ENCODE data around the gene SETD5.

SETD5 gene, protein sequence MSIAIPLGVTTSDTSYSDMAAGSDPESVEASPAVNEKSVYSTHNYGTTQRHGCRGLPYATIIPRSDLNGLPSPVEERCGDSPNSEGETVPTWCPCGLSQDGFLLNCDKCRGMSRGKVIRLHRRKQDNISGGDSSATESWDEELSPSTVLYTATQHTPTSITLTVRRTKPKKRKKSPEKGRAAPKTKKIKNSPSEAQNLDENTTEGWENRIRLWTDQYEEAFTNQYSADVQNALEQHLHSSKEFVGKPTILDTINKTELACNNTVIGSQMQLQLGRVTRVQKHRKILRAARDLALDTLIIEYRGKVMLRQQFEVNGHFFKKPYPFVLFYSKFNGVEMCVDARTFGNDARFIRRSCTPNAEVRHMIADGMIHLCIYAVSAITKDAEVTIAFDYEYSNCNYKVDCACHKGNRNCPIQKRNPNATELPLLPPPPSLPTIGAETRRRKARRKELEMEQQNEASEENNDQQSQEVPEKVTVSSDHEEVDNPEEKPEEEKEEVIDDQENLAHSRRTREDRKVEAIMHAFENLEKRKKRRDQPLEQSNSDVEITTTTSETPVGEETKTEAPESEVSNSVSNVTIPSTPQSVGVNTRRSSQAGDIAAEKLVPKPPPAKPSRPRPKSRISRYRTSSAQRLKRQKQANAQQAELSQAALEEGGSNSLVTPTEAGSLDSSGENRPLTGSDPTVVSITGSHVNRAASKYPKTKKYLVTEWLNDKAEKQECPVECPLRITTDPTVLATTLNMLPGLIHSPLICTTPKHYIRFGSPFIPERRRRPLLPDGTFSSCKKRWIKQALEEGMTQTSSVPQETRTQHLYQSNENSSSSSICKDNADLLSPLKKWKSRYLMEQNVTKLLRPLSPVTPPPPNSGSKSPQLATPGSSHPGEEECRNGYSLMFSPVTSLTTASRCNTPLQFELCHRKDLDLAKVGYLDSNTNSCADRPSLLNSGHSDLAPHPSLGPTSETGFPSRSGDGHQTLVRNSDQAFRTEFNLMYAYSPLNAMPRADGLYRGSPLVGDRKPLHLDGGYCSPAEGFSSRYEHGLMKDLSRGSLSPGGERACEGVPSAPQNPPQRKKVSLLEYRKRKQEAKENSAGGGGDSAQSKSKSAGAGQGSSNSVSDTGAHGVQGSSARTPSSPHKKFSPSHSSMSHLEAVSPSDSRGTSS (N-terminal part only)

DNA sequence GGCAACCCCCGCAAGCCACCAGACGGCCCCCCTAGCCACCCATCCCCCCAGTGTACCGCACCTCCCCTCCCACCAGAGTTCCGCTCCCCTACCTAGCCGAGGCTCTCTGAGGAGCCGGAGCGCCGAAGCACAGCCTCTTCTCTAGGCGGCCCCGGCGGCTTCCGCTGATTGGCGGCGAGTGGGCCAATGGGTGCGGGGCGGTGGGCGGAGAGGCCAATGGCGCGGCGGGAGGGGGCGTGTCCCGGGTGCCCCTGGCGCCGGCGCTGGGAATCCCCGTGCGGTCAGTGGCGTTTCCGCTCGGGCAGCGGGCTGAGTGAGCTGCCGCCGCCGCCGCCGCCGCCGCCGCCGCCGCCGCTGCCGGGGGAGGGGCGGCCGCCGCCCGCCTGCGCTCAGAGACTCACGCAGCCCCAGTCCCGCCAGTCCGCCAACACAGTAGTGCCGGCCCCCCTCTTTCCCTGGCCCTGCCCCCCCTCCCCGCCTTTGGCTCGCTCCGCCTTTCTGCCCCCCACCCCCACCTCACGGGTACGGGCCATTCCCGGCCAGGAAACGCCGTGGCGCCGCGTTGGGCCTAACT lies at the start of gene SETD5:
SETD5 (plus strand) TSS at position 284 of the 574 bp plus-strand sequence. CDS start 31,324 bp downstream, outside the sequence.
- Mint-ChIP-seq H3K4me1 (peaks cover 67% of the 10 kb centered on the region), H3K36me3 (peaks cover 33% of the 10 kb centered on the region), H3K27ac (peak within 1 kb of the TSS; percentile 96), H3K4me3 (peak within 1 kb of the TSS; percentile 98), H3K27me3 (no peaks in the 10 kb centered on the region), H3K9me3 (no peaks in the 10 kb centered on the region)
- ATAC-seq = peak; percentile 87

DNA sequence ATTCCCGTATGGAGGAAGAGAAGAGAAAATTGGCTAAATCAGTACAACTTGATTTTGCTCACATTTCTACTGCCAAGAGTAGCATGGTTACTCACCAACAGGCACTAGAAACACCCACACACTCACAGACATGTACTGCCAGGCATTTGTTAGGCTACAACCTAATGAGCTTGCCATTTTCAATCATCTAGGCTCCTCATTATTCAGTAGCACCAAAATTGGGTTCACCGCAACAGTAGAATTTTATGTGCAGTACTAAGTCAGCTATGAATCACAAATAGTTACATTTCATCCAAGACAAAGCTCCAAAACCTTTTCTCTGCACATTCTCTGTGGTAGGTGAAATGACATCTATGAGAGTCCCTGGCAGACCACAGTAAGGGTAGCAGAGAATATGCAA lies 49.5 kb upstream of the SETD5 start:
- ATAC-seq = no peak
- Mint-ChIP-seq H3K27ac (no peak overlapping the region), H3K27me3 (no peaks in the 10 kb centered on the region)

DNA sequence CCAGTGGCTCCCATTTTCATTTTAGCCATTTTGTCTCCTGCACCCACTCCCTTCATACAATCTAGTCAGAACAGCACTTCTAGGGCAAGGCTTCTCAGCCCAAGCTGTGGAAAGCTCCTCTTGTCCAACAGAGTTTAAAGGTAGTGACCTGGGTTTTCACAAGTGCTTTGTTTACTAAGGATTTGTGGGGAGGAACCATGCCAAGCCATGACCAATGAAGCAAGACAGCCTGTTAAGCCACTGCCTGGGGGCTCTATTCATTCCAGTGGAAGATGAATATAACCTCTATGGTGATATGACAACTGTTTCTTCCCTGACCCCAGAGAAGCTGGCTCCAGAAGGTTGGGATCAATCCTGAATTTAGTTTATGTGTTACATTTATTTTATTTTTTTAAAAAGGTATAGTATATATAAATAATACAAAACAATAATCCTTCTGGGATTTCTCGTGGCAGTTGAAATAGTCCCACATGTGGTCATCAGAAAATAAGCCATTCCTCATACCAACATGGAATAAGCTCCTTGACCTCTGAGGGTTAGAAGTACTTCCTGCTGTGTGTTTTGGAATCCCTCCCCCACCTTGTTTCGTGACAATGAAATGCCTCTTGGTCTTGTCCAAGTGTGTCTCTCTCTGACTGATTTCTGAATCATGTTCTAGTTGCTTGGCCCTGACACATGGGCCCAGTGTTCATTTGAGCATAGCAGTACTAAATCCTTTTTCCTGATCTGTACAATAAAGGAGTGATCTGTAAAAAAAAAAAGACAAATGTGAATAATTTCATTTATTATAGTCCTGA lies 47.9 kb upstream of the SETD5 start:
- H3K27ac Mint-ChIP-seq = peak overlapping the region; percentile 47
- no peak overlapping the region for H3K4me3 Mint-ChIP-seq
- no peaks in the 10 kb centered on the region for H3K27me3 Mint-ChIP-seq
- no peak for ATAC-seq
- no peaks in the 10 kb centered on the region for H3K9me3 Mint-ChIP-seq
- peaks cover 22% of the 10 kb centered on the region for H3K4me1 Mint-ChIP-seq
- H3K36me3 Mint-ChIP-seq = peaks cover 5% of the 10 kb centered on the region

More for the DNA sequence above, 49.5 kb upstream of the SETD5 start:
- H3K36me3 Mint-ChIP-seq = peaks cover 5% of the 10 kb centered on the region
- peaks cover 6% of the 10 kb centered on the region for H3K4me1 Mint-ChIP-seq
- H3K9me3 Mint-ChIP-seq = no peaks in the 10 kb centered on the region
- H3K4me3 Mint-ChIP-seq = no peak overlapping the region

DNA sequence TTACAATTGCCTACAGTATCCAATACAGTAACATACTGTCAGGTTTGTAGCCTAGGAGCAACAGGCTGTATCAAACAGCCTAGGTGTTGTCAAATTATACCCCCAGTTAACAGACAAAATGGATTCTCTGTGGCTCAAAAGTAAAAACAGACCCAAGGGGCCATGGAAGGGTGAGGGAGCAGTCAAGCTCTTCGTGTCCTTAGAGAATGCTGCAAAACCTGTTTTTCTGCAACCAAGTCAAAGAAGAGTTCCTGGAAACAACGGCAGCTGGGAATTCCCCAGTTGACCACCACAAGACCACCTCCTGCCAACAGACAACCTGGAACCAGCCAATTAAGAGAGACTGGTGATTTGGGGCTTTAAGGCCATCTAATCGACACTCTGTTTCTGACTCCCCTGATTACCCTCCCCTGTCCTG lies 45.7 kb upstream of the SETD5 start:
- no peak for ATAC-seq
- H3K9me3 Mint-ChIP-seq = no peaks in the 10 kb centered on the region
- peaks cover 5% of the 10 kb centered on the region for H3K36me3 Mint-ChIP-seq
- no peak overlapping the region for H3K27ac Mint-ChIP-seq
- H3K4me3 Mint-ChIP-seq = no peak overlapping the region
- no peaks in the 10 kb centered on the region for H3K27me3 Mint-ChIP-seq
- peaks cover 31% of the 10 kb centered on the region for H3K4me1 Mint-ChIP-seq

DNA sequence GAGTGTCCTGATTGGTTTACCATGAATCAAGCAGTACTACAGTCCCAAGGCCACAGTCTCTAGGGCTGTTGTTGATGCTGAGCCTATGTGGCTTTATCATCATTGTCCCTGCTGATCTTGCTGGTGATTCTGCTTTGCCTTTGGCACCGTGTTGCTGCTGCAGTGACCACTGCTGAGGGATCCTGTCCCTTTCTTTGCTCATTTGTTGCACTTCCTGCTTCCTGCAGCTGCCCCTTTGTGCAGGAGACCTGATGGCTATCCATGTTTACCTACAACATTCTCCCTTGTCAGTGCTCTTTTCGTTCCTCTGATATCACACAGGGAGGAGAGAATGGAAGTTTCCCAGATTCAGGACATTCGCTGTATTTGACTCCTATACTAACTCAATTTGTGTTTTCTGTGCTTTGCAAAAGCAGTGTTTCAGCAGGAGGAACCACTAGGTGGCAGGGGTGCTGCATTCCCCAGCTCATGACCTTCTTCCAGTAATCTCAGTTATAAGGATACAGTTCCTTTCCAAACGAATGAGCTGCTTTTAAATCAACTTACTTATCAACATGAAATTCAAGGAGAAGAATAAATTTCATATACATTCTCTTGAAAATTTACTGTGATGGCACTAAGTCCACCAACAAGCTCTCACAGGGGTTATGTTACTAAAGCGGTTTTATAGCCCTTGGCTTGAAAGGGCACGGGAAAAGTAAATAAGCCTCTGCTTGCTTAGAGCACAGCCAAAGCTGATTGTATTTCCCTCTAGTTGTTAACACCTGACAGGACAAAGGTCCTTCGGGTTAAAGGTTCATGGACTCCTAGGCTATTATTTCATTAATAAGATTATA lies 44.3 kb upstream of the SETD5 start:
- Mint-ChIP-seq H3K36me3 (peaks cover 2% of the 10 kb centered on the region), H3K27ac (peak overlapping the region; percentile 11), H3K4me3 (no peak overlapping the region), H3K9me3 (no peaks in the 10 kb centered on the region), H3K27me3 (no peaks in the 10 kb centered on the region), H3K4me1 (peaks cover 31% of the 10 kb centered on the region)
- peak; percentile 60 for ATAC-seq

DNA sequence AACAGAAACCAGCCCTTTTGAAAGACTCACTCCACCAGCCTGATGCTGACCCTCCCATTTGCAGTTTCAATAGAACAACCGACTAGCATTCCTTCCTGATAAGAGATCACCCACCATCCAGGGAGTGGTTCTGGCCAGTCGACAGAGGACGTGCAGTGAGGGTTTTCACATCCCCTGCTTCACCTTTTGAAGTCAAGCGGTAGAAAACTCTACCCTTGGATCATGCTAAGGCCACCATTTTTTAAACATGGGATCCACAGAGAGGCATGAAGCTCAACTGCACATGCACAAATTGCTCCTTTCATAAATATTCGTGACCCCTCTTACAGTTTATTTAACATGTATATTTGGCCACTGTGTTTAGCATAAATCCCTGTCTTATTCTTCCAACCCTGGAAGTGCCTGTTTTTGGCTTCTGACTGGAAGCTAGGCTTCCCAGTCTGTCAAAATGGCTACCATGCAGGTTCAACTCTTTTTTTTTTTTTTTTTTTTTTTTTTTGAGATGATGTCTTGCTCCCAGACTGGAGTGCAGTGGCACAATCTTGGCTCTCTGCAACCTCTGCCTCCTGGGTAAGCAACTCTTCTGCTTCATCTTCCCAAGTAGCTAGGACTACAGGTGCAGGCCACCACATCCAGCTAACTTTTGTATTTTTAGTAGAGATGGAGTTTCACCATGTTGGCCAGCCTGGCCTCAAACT lies 35.6 kb upstream of the SETD5 start:
- Mint-ChIP-seq H3K4me1 (peaks cover 5% of the 10 kb centered on the region), H3K9me3 (no peaks in the 10 kb centered on the region), H3K4me3 (no peak overlapping the region), H3K36me3 (peaks cover 6% of the 10 kb centered on the region), H3K27ac (peak overlapping the region; percentile 93), H3K27me3 (no peaks in the 10 kb centered on the region)
- ATAC-seq = no peak

DNA sequence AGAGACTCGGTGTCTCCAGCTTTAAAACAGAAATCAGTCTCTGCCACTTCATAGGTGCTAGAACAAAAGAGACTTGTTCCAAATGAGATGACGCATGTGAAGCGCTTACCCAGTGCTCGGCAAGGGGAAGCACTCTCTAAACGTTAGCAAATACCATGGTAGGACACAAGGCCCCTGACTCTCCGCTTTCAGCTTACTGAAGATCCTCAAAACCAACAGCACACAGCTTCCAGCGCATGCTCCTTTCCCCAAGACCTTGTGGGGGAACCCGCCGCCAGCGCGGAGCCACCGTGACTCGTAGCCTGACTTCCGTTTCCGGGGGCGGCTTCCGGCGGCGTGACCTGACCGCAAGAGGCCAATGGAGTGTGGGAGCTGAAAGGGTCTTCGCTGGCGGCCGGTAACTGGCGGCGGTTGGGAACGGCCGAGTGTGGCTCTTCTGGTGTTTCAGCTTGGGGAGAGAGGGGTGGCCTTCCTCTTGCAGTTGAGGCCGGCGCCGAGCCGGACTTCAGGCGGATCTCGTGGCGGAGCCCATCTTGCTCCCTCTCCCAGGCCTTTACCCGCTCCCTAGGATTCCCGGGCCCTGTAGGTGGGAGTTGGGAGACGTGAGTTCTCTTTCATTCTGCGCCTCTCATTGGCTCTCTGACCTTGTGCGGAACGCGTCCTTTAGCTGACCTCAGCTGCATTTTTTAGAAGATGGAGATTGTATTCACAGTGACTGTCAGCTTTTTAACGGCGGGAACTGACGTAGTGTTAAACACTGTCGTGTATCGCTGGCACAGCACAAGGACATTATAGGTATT lies 34.5 kb upstream of the SETD5 start, which contains the start of gene THUMPD3:
THUMPD3 (plus strand) TSS at position 324 of the 800 bp plus-strand sequence. CDS start 2,015 bp downstream, outside the sequence.
- peak within 1 kb of the TSS; percentile 88 for H3K4me3 Mint-ChIP-seq
- H3K9me3 Mint-ChIP-seq = no peaks in the 10 kb centered on the region
- no peaks in the 10 kb centered on the region for H3K27me3 Mint-ChIP-seq
- peak within 1 kb of the TSS; percentile 93 for H3K27ac Mint-ChIP-seq
- peaks cover 5% of the 10 kb centered on the region for H3K4me1 Mint-ChIP-seq
- peaks cover 8% of the 10 kb centered on the region for H3K36me3 Mint-ChIP-seq
- peak; percentile 98 for ATAC-seq

DNA sequence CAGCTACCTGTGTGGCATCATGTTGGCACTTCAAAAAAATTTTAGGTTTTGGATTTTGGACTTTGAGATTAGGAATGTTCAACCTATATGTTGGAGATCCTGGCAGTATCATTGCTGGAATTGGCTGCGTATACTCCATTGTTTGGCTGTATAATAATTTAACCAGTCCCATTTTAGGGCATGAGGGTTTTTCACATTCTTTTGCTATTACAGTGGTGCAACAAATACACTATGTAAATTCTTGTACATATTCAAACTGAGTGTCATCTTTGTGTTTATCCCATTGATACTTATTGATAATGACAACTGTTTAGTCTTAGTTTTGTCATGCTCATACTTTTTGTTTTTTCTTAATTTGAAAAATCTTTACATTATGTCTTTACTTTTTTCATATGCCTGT lies 27.9 kb upstream of the SETD5 start:
- Mint-ChIP-seq H3K36me3 (peaks cover 45% of the 10 kb centered on the region), H3K9me3 (no peaks in the 10 kb centered on the region), H3K4me1 (peaks cover 12% of the 10 kb centered on the region), H3K27me3 (no peaks in the 10 kb centered on the region), H3K27ac (no peak overlapping the region), H3K4me3 (no peak overlapping the region)
- no peak for ATAC-seq

DNA sequence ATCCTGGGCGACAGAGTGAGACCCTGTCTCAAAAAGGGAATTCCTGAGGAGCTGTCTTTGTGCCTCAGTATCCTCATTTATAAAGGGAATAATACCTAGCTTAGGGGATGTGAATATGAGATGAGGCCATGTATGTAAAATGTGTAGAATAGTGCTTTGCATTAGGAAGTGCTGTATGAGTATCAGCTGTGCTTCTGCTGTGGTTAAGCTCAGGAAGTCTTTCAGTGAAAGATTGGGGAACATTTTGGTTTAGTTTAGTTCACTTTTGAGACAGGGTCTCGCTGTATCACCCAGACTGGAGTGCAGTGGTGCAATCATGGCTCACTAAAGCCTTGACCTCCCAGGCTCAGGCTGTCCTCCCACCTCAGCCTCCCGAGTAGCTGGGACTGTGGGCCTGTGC lies 23.9 kb upstream of the SETD5 start:
- Mint-ChIP-seq H3K4me1 (peaks cover 8% of the 10 kb centered on the region), H3K9me3 (no peaks in the 10 kb centered on the region), H3K27me3 (no peaks in the 10 kb centered on the region), H3K27ac (no peak overlapping the region), H3K36me3 (peaks cover 72% of the 10 kb centered on the region), H3K4me3 (no peak overlapping the region)
- ATAC-seq = no peak

DNA sequence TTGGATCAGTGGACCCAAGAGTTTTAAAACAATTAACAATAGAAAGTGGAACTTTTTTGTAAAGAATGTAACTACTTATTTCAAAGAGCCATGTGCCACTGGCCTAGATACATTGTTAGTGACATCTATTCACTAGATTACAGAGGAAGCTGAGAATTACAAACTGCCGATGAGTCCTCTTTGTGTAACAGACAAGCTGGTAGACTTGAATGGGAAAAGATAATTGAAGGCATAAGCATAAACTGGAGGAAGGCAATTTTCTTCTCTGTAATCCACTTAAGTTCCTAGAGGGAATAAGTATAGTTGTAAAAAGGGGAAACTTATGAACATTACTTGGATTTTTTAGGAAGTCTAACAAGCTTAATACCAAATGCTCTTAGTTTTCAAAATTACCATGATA lies 19.4 kb upstream of the SETD5 start:
- no peak overlapping the region for H3K4me3 Mint-ChIP-seq
- H3K27ac Mint-ChIP-seq = no peak overlapping the region
- H3K36me3 Mint-ChIP-seq = peaks cover 66% of the 10 kb centered on the region
- no peak for ATAC-seq
- no peaks in the 10 kb centered on the region for H3K9me3 Mint-ChIP-seq
- no peaks in the 10 kb centered on the region for H3K27me3 Mint-ChIP-seq
- H3K4me1 Mint-ChIP-seq = peaks cover 8% of the 10 kb centered on the region

DNA sequence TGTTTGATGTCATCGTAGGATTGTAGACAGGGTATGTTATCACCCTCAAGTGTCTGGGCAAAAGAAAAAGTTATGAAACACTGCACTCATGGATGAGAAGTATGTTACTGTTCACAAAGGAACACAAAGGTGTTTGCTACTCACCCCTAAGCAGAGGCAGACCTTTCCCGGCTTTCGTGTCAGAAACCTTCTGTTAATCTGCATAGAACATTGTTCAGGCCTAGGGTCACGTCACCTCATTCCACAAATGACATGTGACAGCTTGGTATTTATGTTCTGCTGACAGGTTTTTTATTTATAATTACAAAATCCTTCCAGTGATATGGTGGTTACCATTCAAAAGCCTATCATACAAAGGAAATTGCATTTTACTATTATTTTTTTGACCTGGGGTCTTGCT lies 18.1 kb upstream of the SETD5 start:
- ATAC-seq = no peak
- Mint-ChIP-seq H3K4me3 (no peak overlapping the region), H3K9me3 (no peaks in the 10 kb centered on the region), H3K27ac (no peak overlapping the region), H3K4me1 (no peaks in the 10 kb centered on the region), H3K27me3 (no peaks in the 10 kb centered on the region), H3K36me3 (peaks cover 59% of the 10 kb centered on the region)

DNA sequence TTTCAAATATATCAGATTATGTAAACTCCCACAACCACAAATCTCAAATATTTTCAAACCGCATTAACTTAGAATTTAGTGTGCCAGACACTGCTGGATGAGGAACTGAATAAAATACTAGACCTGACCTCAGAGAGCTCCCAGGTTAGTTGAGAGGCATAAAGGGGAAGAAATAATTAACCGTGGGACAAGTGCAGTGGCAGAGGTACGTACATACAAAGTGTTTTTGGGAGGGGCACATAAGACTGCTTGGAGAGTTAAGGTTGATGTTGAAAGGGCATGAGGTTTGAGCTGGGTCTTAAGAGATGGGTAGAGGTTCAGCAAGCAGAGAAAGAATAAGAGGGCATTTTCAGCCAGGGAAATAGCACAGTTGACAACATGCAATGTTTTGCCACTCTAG lies 17.4 kb upstream of the SETD5 start:
- no peaks in the 10 kb centered on the region for H3K9me3 Mint-ChIP-seq
- H3K4me3 Mint-ChIP-seq = no peak overlapping the region
- H3K4me1 Mint-ChIP-seq = no peaks in the 10 kb centered on the region
- H3K36me3 Mint-ChIP-seq = peaks cover 58% of the 10 kb centered on the region
- no peaks in the 10 kb centered on the region for H3K27me3 Mint-ChIP-seq
- no peak for ATAC-seq
- no peak overlapping the region for H3K27ac Mint-ChIP-seq

Data from stimulated activated memory B cell treated with anti-CD40 and anti-IgM and Interleukin-4, amounts not matched to agents 10 μg/mL and 1 μg/mL and 100 μg/mL, for 72 hours (primary cell).